Ishikawa (cell line): ENCODE measurements around the gene SH3RF2.

Source experiments
- CEBPB ChIP-seq: IDR thresholded peaks from 2 replicates; pipeline ENCODE4 v1.6.1; 2012
- CREB1 ChIP-seq: IDR thresholded peaks from 2 replicates; pipeline ENCODE4 v1.6.1; 2012; ENCODE audit warnings: low read depth
- EGR1 ChIP-seq: IDR thresholded peaks from 2 replicates; pipeline ENCODE4 v1.6.1; 2012
- EP300 ChIP-seq: IDR thresholded peaks from 2 replicates; pipeline ENCODE4 v1.6.1; 2012; ENCODE audit warnings: borderline replicate concordance
- FOXM1 ChIP-seq: IDR thresholded peaks from 2 replicates; pipeline ENCODE4 v1.6.1; 2012; ENCODE audit warnings: low read depth, borderline replicate concordance
- NFIC ChIP-seq: IDR thresholded peaks from 2 replicates; pipeline ENCODE4 v1.6.1; 2012
- RAD21 ChIP-seq: IDR thresholded peaks from 2 replicates; pipeline ENCODE4 v1.6.1; 2012; ENCODE audit warnings: low read depth
- TAF1 ChIP-seq: IDR thresholded peaks from 2 replicates; pipeline ENCODE4 v1.6.1; 2012; ENCODE audit warnings: low read depth, mild to moderate bottlenecking
- TCF12 ChIP-seq: IDR thresholded peaks from 2 replicates; pipeline ENCODE4 v1.6.1; 2012; ENCODE audit warnings: low read depth
- TEAD4 ChIP-seq: IDR thresholded peaks from 2 replicates; pipeline ENCODE4 v1.6.1; 2012
- YY1 ChIP-seq: IDR thresholded peaks from 2 replicates; pipeline ENCODE4 v1.6.1; 2012; ENCODE audit warnings: low read depth
- ZBTB7A ChIP-seq: IDR thresholded peaks from 2 replicates; pipeline ENCODE4 v1.6.1; 2012; ENCODE audit warnings: low read depth
- TF ChIP-seq, protein P1 (sequence below): IDR thresholded peaks from 2 replicates; pipeline ENCODE4 v1.6.1; 2012
- TF ChIP-seq, protein P2 (sequence below): IDR thresholded peaks from 2 replicates; pipeline ENCODE4 v1.6.1; 2012; ENCODE audit warnings: low read depth, mild to moderate bottlenecking
- TF ChIP-seq, protein P3 (sequence below): IDR thresholded peaks from 2 replicates; pipeline ENCODE4 v1.6.1; 2012

The SH3RF2 gene

DNA sequence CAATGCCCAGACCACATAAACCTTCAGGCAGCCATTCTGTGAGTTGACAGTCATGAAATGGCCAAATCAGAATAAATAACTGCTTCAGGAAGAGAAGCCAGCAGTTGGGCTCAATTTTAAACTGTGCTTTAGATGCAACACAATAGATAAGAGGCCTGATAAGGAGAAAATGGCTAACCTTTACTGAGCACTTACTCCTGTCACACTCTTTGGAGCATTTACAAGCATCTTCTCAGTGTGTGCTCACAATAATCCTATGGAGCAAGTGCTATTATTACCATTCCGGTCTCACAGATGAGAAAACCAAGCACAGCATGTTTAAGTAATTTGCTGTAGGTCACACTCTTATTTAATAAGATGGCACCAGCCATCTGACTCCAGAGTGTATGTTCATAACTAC, 11.5 kb upstream of the SH3RF2 start:
- TF ChIP-seq EGR1, result no peak
- TF ChIP-seq TCF12, result no peak
- TF ChIP-seq NFIC, result no peak
- TF ChIP-seq EP300, result no peak
- TF ChIP-seq, protein P1, sequence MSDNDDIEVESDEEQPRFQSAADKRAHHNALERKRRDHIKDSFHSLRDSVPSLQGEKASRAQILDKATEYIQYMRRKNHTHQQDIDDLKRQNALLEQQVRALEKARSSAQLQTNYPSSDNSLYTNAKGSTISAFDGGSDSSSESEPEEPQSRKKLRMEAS, result no peak
- TF ChIP-seq FOXM1, result no peak
- TF ChIP-seq, protein P2, sequence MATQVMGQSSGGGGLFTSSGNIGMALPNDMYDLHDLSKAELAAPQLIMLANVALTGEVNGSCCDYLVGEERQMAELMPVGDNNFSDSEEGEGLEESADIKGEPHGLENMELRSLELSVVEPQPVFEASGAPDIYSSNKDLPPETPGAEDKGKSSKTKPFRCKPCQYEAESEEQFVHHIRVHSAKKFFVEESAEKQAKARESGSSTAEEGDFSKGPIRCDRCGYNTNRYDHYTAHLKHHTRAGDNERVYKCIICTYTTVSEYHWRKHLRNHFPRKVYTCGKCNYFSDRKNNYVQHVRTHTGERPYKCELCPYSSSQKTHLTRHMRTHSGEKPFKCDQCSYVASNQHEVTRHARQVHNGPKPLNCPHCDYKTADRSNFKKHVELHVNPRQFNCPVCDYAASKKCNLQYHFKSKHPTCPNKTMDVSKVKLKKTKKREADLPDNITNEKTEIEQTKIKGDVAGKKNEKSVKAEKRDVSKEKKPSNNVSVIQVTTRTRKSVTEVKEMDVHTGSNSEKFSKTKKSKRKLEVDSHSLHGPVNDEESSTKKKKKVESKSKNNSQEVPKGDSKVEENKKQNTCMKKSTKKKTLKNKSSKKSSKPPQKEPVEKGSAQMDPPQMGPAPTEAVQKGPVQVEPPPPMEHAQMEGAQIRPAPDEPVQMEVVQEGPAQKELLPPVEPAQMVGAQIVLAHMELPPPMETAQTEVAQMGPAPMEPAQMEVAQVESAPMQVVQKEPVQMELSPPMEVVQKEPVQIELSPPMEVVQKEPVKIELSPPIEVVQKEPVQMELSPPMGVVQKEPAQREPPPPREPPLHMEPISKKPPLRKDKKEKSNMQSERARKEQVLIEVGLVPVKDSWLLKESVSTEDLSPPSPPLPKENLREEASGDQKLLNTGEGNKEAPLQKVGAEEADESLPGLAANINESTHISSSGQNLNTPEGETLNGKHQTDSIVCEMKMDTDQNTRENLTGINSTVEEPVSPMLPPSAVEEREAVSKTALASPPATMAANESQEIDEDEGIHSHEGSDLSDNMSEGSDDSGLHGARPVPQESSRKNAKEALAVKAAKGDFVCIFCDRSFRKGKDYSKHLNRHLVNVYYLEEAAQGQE, result no peak
- no peak for TF ChIP-seq TAF1

DNA sequence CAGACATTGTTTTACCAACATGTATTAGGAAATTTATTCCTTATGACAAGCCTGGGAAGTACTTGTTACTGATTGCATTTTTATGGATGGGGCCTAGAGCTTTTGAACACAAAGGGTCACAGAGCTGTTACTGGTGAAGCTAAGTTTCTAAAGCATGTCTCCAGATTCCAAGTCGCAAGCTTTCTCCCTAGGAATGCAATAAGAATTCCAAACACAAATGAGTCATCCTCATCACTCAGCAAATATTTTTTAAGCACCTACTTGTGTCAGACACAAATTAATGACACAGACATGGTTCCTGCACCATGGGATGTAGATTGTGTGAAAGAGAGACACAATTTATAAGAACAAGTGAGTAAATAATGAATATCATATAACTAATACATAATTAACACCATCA, 11.0 kb upstream of the SH3RF2 start:
- peak; percentile 34; the same call in 1 of the 2 replicates for TF ChIP-seq CEBPB
- peak; percentile 22; the same call in 1 of the 2 replicates for TF ChIP-seq FOXM1
- TF ChIP-seq, protein P2, result no peak
- no peak for TF ChIP-seq YY1
- peak; percentile 43; the same call in 1 of the 2 replicates for TF ChIP-seq EP300
- TF ChIP-seq, protein P3, sequence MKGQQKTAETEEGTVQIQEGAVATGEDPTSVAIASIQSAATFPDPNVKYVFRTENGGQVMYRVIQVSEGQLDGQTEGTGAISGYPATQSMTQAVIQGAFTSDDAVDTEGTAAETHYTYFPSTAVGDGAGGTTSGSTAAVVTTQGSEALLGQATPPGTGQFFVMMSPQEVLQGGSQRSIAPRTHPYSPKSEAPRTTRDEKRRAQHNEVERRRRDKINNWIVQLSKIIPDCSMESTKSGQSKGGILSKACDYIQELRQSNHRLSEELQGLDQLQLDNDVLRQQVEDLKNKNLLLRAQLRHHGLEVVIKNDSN, result no peak
- TF ChIP-seq, protein P1, result peak; percentile 37; the same call in 1 of the 2 replicates
- TF ChIP-seq TEAD4, result peak; percentile 97
- TF ChIP-seq ZBTB7A, result no peak
- 0 out of 2 replicates have a peak, but pooled peaks have one; percentile 31 for TF ChIP-seq TCF12

DNA sequence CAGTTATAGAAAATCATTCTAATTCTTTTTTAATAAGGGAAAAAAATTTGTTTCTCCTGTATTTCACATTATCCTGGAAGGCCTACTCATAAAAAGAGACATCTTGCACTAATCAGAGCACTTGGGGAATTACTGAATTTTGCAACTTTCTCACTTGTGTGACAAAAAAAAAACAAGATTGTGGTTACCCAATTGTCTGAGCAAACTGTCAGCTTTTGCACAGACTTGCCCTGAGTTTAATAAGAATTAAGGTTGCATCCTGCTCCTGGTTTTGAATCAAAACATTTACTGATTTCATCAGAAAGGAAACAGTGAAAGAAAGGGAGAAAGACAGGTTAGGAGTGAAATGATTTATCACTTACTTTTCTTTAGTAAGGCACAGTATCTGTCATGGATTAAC, 10.6 kb upstream of the SH3RF2 start:
- TF ChIP-seq EGR1 (no peak), NFIC (no peak), CREB1 (no peak), TAF1 (no peak), CEBPB (no peak), TCF12 (no peak), FOXM1 (no peak), RAD21 (no peak), TEAD4 (no peak), YY1 (no peak), EP300 (no peak), ZBTB7A (no peak)
- TF ChIP-seq, protein P1, result no peak
- TF ChIP-seq, protein P2, result no peak
- TF ChIP-seq, protein P3, result no peak

DNA sequence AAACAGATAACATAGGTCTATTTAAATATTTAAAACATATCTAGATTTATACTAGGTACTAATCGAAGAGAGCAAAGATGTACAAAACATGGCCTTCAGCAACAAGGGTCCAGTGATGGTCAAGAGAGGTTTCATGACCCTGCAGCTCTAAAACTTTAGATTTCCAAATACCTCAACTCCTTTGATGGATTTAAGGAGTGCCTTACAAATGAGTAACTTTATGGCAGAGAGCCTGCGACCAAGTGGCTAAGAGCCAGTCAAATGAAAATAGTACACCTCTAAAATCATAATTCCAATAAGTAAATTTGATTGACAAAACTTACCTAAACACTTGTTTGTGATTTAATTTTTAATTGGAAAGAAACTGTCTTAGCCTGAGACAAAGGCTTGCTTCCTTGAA, 4.7 kb upstream of the SH3RF2 start:
- TF ChIP-seq, protein P1, result no peak
- TF ChIP-seq TEAD4 (no peak), YY1 (no peak), FOXM1 (no peak)
- TF ChIP-seq, protein P3, result no peak

DNA sequence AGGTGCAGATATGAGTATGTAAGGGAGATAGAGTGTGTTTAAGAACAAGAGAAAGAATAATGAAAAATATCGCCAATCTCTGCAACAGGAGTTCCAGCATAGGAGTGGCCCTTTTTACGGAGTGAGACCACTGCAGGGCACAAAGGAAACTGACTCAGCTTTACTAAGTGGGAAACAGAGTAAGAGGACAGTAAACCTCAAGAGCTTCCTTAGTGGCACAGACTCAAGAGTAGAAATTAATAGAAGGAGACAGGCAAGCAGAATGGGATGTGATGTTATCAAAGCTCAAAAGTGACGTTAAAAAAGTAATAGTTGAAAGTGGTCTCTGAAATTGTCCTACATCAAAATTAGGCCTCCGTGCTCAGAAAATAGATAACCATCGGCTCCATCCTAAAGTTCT, 2.1 kb upstream of the SH3RF2 start:
- no peak for TF ChIP-seq CREB1
- TF ChIP-seq RAD21, result no peak
- TF ChIP-seq, protein P1, result no peak
- TF ChIP-seq CEBPB, result no peak
- TF ChIP-seq ZBTB7A, result no peak
- TF ChIP-seq, protein P2, result no peak
- TF ChIP-seq NFIC, result no peak
- TF ChIP-seq EP300, result no peak
- TF ChIP-seq TCF12, result no peak
